ENCODE data around the gene FEN1. TPM values are rescaled to one million over a fixed set of nuclear protein-coding genes. Genes with fewer than 3 reads are reported as not detected.

The FEN1 gene
- total RNA-seq, 2 donors from 2014 or later = 14.4 to 67.9 TPM

- no peak for DNase-seq
- H3K9me3 ChIP-seq = no peaks in the 10 kb centered on the region
- TF ChIP-seq CTCF (IDR thresholded peaks at IDR 0.05) = no peak
- peak overlapping the region; percentile 34 to 35 for H3K9ac ChIP-seq (ENCODE audit: low read depth in 2 of 2, low read length in 2 of 2)
- H3K36me3 ChIP-seq = no peaks in the 10 kb centered on the region
- intact Hi-C loops (cut with DNase I) = no loop called here
- peak overlapping the region; percentile 60 for H3K27ac ChIP-seq
- peaks cover 37% of the 10 kb centered on the region for H3K27me3 ChIP-seq
- H3K4me1 ChIP-seq = no peaks in the 10 kb centered on the region
- peak overlapping the region; percentile 50 for H3K4me3 ChIP-seq
Measured at GRCh38 chr11:61826930-61827570, 34.3 kb downstream of the FEN1 start.

GRCh38 chr11:61827571-61828378 lies 35.1 kb downstream of the FEN1 start, which contains the start of gene FADS2:
Gene FADS2, plus strand, starts transcription at chr11:61828300. Its CDS starts 91 bp downstream, at chr11:61828391.
- Histone ChIP-seq H3K9ac (ENCODE audit: low read depth in 2 of 2, low read length in 2 of 2) (peak within 1 kb of the TSS; percentile 46 to 67), H3K27me3 (peaks cover 37% of the 10 kb centered on the region), H3K9me3 (no peaks in the 10 kb centered on the region), H3K36me3 (no peaks in the 10 kb centered on the region), H3K27ac (peak within 1 kb of the TSS; percentile 60), H3K4me1 (no peaks in the 10 kb centered on the region), H3K4me3 (peak within 1 kb of the TSS; percentile 50)
- intact Hi-C loops (cut with DNase I) = no loop called here
- TF ChIP-seq CTCF (IDR thresholded peaks at IDR 0.05) = no peak
- DNase-seq = peak; percentile 78

- no peaks in the 10 kb centered on the region for H3K9me3 ChIP-seq
- DNase-seq = no peak
Measured at GRCh38 chr11:61828379-61828628, 35.6 kb downstream of the FEN1 start.

GRCh38 chr11:61828629-61829407 lies 36.1 kb downstream of the FEN1 start:
- Histone ChIP-seq H3K27me3 (peaks cover 37% of the 10 kb centered on the region), H3K36me3 (no peaks in the 10 kb centered on the region), H3K4me1 (no peaks in the 10 kb centered on the region), H3K4me3 (peak overlapping the region; percentile 50), H3K9me3 (no peaks in the 10 kb centered on the region), H3K9ac (ENCODE audit: low read depth in 2 of 2, low read length in 2 of 2) (peak overlapping the region; percentile 46 to 67), H3K27ac (peak overlapping the region; percentile 60)
- no peak for TF ChIP-seq CTCF (IDR thresholded peaks at IDR 0.05)
- intact Hi-C loops (cut with DNase I) = no loop called here
- peak; percentile 30 for DNase-seq

More at GRCh38 chr11:61828379-61828628, 35.6 kb downstream of the FEN1 start:
- Histone ChIP-seq H3K9ac (ENCODE audit: low read depth in 2 of 2, low read length in 2 of 2) (peak overlapping the region; percentile 46 to 67), H3K27ac (peak overlapping the region; percentile 60), H3K36me3 (no peaks in the 10 kb centered on the region), H3K27me3 (peaks cover 37% of the 10 kb centered on the region), H3K4me1 (no peaks in the 10 kb centered on the region), H3K4me3 (peak overlapping the region; percentile 50)
- intact Hi-C loops (cut with DNase I) = no loop called here
- TF ChIP-seq CTCF (IDR thresholded peaks at IDR 0.05) = no peak

GRCh38 chr11:61829806-61830205 lies 37.1 kb downstream of the FEN1 start:
- TF ChIP-seq CTCF (IDR thresholded peaks at IDR 0.05) = no peak
- Histone ChIP-seq H3K9ac (ENCODE audit: low read depth in 2 of 2, low read length in 2 of 2) (no peak overlapping the region), H3K36me3 (no peaks in the 10 kb centered on the region), H3K9me3 (no peaks in the 10 kb centered on the region), H3K27ac (no peak overlapping the region), H3K4me3 (no peak overlapping the region), H3K4me1 (no peaks in the 10 kb centered on the region), H3K27me3 (peaks cover 37% of the 10 kb centered on the region)
- intact Hi-C loops (cut with DNase I) = no loop called here
- DNase-seq = no peak

Measured in colonic mucosa (tissue), 4 donors.